C4-2B (cell line): ENCODE results near the gene COL7A1.
A peak's percentile ranks its signal among the peaks of the same experiment; 100 is the strongest.

Experiments used
- CTCF ChIP-seq: fragments of 450-650 bp; conservative IDR thresholded peaks from 2 replicates; pipeline ENCODE4 v1.5.1; 2017; ENCODE audit warnings: mild to moderate bottlenecking
- ZFX ChIP-seq: fragments of 450-650 bp; IDR thresholded peaks from 2 replicates; pipeline ENCODE4 v1.6.1; 2017

DNA sequence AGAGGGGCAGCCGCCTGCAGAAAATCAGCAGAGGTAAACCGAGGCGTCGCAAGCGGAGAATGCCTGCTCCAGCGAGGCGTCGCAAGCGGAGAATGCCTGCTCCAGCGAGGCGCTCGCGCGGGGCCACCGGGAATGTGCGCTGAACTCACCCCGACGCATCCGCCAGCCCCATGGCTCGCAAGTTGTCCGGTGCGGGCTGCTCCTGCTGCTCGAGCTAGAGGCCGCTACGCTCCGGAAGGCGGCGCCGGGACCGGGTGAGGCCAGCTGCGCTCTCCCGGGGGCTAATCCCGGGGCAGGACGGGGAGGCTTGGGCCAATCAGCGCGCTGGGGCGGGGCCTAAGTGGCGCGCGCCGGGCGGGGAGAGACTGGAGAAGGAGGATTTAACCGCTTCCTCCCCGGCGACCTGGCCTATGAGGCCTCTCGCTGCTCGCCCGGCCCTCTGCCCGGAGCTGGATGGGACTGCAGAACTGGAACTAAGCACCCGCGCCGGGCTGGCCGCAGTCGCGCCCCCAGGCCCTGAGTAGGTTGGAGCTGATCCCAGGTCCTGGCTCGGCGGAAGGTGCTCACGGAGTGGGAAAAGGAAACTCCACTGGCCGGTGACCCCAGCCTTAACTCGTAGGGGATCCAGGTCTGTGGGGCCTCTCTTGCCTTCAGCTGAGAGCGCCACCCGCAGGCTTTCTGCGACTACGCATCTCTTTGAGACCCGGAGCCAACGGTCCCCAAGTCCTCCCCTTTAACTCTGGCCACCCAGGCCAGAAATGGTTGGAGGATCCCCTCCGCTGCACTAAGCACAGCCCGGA lies 40.3 kb upstream of the COL7A1 start, which contains the start of gene SLC26A6:
- peak; percentile 73 for TF ChIP-seq CTCF
- TF ChIP-seq ZFX, result peak; percentile 53; the same call in 1 of the 2 replicates
